Measurements from ENCODE around the gene FXYD6.

FXYD6 gene

GRCh38 chr11:117874910-117875381, 1.5 kb downstream of the FXYD6 start:
- no peak overlapping the region for H3K4me3 ChIP-seq (ENCODE audit: low read depth, low read length)
- TF ChIP-seq CTCF (conservative IDR thresholded peaks at IDR 0.05; ENCODE audit: low read depth, low read length): no peak

GRCh38 chr11:117874253-117874909, 2.1 kb downstream of the FXYD6 start:
- no peak for TF ChIP-seq CTCF (conservative IDR thresholded peaks at IDR 0.05; ENCODE audit: low read depth, low read length)
- DNase-seq (ENCODE audit: low read depth): no peak
- no peak overlapping the region for H3K4me3 ChIP-seq (ENCODE audit: low read depth, low read length)

More at GRCh38 chr11:117874910-117875381, 1.5 kb downstream of the FXYD6 start:
- DNase-seq (ENCODE audit: low read depth): no peak

GRCh38 chr11:117873828-117874125, 2.7 kb downstream of the FXYD6 start:
- DNase-seq (ENCODE audit: low read depth): no peak
- no peak overlapping the region for H3K4me3 ChIP-seq (ENCODE audit: low read depth, low read length)
- TF ChIP-seq CTCF (conservative IDR thresholded peaks at IDR 0.05; ENCODE audit: low read depth, low read length): no peak

GRCh38 chr11:117872975-117873827, 3.3 kb downstream of the FXYD6 start:
- no peak for DNase-seq (ENCODE audit: low read depth)
- no peak overlapping the region for H3K4me3 ChIP-seq (ENCODE audit: low read depth, low read length)
- no peak for TF ChIP-seq CTCF (conservative IDR thresholded peaks at IDR 0.05; ENCODE audit: low read depth, low read length)

- no peak for DNase-seq (ENCODE audit: low read depth)
- no peak overlapping the region for H3K4me3 ChIP-seq (ENCODE audit: low read depth, low read length)
- no peak for TF ChIP-seq CTCF (conservative IDR thresholded peaks at IDR 0.05; ENCODE audit: low read depth, low read length)
Observed at GRCh38 chr11:117872420-117872961, 4.0 kb downstream of the FXYD6 start.

GRCh38 chr11:117871784-117872183, 4.7 kb downstream of the FXYD6 start:
- DNase-seq (ENCODE audit: low read depth): no peak
- H3K4me3 ChIP-seq (ENCODE audit: low read depth, low read length): no peak overlapping the region
- no peak for TF ChIP-seq CTCF (conservative IDR thresholded peaks at IDR 0.05; ENCODE audit: low read depth, low read length)
